ENCODE results near the gene KLHL1.
"Not testable (repeated sequence)": the region's sequence is repeated elsewhere in the genome, so short reads cannot be mapped to it uniquely, and the experiment has no call there.

The KLHL1 gene

DNA sequence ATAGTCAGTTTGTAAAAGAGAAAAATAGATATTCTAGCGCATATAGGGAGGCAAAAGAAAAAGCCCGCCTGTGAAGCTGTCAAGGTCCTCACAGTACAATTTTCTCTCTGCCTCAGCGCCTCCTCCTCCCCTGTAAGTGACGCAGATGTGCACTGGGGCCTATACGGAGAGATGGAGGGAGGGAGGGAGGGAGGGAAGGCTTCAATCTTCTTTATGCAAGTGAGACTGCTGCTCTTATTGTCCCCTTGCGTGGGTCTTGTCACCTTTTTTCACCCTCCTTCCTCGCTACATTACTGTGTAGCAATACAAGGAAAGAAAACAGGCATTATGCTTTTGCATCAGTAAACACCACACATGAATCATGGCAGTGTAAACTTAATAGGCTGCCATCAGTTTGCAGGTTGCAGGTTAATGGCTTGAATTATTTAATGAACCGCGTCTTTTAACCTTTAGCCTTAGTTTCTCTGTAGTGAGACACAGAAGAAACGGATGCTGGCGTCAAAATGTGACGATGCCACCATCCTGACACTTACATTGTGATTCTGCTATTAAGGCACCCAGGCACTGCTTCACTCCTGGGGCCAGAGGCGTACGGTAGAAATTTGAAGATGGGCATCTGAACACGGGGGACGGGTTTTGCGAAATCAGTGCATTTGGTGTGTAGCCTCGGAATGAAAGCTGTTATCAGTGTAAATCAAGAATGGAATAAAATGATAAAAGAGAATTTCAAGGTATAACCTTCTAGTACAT is at the start of gene KLHL1:
TSS of gene KLHL1 (minus strand) at position 97 of the 750 bp plus-strand sequence. CDS start 753 bp downstream, outside the sequence.
- no peak for DNase-seq (ENCODE audit: low spot score)

GRCh38 chr13:70142658-70143057 is 34.4 kb upstream of the KLHL1 start:
- DNase-seq (ENCODE audit: low spot score) = not testable (repeated sequence)

DNA sequence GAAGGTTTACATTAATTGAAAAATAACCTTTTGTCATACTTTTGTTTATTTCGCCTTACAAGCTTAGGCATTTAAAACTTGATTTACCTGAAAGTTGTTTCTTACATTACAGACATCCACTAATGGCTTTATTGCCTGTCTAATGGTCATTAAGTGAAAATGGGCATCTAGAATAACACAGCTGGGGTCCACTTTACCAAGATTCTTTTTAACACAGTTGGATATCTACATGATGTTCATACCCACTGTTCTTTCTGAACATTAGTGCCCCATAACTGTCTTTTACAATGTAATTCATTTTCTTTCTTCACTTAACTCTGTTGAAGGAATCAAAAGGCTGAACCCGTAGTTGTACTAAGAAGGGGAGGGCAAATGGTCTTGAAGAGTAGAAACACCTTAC is 19.8 kb upstream of the KLHL1 start:
- no peak for DNase-seq (ENCODE audit: low spot score)

DNA sequence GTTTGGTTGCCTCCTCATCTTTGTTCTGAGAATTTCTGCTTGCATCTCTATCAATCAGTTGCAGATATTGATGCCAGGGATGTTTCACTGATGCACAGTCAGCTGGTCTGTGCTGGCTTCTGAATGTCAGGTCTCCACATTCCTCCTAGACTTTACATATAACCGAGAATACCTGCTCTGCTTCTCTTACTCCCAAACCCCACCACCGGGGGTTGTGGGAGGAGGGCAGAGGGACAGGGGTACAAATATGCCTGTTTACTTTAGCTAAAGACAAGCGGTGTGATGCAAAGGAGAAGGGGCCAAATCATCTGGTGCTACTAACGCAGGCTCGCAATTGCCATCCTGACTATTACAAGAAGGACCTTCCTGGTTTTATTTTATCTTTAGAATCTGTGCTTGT is 17.4 kb upstream of the KLHL1 start:
- DNase-seq (ENCODE audit: low spot score) = no peak

DNA sequence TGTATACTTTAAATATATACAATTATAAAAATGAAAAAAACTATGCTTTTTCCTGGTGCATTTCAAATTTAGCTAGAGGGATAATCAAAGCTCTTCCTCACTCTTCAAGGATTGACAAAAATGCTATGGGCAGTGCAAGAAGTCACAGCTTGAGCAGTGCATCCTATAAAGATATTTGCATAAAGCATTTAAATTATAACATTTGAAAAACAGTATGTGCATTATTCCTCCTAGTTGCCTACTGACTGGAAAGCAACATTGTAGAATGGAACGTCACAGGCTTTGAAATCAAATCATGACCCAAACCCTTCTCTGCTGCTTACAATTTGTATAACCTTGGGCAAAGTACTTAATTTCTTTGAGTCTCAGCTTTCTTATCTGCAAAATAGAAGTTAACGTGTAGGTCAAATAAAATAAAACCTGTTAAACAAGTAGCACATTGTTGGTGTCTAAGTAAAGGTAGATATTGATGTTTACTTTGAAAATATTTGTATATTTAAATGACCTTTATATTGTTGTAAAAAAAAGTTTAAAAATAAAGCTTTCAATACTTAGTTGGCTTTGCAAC is 9.2 kb upstream of the KLHL1 start:
- DNase-seq (ENCODE audit: low spot score) = no peak

- no peak for DNase-seq (ENCODE audit: low spot score)
Observed at GRCh38 chr13:70107498-70108281, 562 bp downstream of the KLHL1 start, which contains the start of gene ATXN8OS. Gene ATXN8OS, plus strand, starts transcription at chr13:70107826.

- no peak for DNase-seq (ENCODE audit: low spot score)
Observed at GRCh38 chr13:70107125-70107497, 1.1 kb downstream of the KLHL1 start.

DNA sequence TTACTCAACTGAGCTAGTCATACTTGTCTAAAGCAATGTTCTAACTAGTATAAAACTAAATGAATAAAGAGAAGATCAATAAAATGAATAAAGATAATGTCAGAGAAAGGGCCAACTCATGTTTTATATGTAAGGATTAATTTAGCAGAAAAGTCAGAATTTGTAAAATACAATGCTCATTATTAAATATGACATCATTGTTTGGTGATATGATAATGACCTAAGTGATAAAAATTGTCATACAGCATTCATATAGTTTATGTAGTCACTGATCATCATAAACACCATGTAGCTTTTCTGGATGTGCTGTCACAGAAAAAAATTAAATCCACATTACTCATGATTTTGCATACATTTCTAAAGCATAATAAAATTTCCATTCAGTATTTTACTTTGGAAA is 3.8 kb downstream of the KLHL1 start:
- no peak for DNase-seq (ENCODE audit: low spot score)

DNA sequence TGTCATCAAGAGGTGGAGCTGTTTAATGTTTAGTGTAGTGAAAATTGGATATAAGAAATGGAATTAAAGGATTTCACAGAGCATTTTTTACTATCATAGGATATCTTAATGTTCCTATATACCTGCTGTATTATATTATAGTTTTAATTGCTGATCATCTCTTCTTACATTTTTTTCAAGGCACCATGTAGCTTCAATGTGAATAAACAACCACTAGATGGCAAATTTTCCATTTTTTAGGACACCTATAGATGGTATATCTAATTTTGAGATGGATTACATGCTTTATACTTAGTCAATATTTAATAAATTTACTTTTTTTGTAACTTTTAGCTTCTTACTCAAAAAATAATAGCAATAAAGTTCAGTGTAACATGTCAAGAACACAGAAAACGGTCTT is 9.6 kb downstream of the KLHL1 start:
- DNase-seq (ENCODE audit: low spot score) = no peak

DNA sequence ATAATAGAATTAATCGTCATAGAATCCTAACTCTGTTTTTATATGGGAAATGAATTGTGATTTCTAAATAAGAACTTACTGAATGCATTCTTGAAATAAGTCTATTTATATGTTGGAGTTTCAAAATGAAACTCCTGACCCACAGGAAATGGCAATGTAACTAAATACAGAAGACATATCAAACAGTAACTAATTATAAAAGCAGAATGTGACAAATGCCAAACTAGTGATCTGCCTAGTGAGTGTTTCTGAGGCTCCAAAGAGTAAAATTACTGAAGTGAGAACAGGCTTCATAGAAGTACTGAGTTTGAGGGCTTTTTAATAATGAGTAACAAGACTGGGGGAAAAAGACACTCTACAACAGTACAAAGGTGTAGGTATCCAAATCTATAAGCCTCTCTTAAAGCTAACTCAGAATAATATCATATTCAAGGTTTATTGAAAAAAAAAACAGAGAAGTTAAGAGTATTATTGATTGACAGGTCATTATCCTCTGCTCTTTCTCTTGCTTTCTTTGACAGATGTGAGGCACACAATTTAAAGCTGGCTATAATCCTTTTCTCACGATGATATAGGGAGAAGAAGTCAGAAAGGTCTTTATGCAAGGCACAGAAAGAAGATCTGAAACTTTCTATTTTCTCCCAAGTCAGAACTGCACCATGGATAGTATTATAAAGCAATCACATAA is 18.1 kb downstream of the KLHL1 start:
- DNase-seq (ENCODE audit: low spot score) = no peak

- DNase-seq (ENCODE audit: low spot score) = no peak
Observed at GRCh38 chr13:70088926-70089325, 19.3 kb downstream of the KLHL1 start.

DNA sequence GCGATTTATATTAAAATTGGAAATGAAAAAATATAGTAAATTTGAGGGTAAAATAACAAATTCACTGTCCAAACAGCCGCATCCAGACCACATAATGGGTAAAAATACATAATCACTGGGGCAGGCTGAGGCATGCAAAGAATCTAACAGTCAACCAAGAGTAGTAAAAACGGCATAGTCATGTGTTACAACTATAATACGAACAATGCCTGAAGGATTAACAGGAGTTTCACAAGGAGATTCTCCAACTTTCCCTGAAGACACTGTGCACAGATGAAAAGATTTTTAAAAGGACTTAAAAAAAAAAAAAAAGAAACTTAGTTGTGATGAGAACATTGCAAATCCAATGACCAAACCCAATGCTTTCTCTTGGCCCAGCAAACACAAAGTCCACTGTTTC is 21.0 kb downstream of the KLHL1 start:
- DNase-seq (ENCODE audit: low spot score) = no peak

DNA sequence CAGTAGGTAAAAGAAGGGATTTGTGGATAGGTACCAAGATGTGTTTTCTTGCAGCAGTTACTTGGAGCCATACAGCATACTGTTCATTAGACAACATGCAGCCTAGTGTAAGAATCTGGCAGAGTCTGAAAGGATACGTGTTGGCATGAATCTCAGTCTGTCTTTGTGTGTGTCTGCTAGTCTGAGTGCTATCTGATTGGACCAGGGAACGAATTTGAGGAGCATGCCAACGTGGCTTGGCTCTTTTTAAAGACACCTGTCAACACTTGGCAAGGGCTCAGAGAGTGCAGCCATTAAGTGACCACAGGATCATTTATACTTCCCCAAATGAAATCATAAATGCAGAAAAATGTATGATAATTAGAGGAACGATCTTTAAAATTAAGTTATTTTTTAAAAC is 28.2 kb downstream of the KLHL1 start:
- DNase-seq (ENCODE audit: low spot score) = no peak

GRCh38 chr13:70054572-70054971 is 53.7 kb downstream of the KLHL1 start:
- DNase-seq (ENCODE audit: low spot score) = no peak

GRCh38 chr13:70051531-70051930 is 56.7 kb downstream of the KLHL1 start:
- no peak for DNase-seq (ENCODE audit: low spot score)

DNA sequence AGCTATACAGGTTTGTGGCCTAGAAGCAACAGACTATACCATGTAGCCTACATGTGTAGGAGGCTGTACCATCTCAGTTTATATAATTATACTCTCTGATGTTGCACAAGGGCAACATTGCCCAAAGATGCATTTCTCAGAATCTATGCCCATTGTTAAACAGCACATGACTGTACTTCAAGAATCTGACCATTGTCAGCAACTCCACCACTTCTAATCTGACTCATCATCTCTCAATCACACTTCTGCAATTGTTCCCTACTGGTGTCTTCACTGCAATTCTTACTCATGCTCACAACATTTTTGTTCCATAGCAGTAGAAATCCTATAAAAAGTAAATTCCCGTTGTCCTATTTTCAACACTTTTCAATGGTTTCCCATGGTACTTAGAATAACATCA is 64.6 kb downstream of the KLHL1 start:
- no peak for DNase-seq (ENCODE audit: low spot score)

GRCh38 chr13:70042193-70042592 is 66.1 kb downstream of the KLHL1 start:
- no peak for DNase-seq (ENCODE audit: low spot score)

- DNase-seq (ENCODE audit: low spot score) = no peak
Observed at GRCh38 chr13:70034286-70034685, 74.0 kb downstream of the KLHL1 start.

DNA sequence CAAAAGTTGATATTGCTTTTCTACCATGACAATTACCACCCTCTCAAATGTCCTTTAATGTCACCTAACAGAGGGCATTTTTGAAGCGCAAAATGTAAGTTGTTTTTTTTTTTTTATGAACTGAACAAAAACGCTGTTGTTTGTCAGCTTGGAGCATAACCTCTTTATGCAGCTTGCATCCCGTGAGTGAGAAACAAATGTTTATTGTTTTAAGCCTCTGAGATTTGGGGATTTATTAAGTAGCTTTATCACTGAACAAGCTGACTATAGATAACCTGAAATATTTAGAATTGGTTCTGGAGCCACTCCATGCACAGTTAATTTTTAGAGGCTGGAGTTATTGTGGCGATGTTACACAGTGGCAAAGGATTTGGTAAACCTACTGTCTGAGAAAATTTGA is 80.7 kb downstream of the KLHL1 start:
- no peak for DNase-seq (ENCODE audit: low spot score)

DNA sequence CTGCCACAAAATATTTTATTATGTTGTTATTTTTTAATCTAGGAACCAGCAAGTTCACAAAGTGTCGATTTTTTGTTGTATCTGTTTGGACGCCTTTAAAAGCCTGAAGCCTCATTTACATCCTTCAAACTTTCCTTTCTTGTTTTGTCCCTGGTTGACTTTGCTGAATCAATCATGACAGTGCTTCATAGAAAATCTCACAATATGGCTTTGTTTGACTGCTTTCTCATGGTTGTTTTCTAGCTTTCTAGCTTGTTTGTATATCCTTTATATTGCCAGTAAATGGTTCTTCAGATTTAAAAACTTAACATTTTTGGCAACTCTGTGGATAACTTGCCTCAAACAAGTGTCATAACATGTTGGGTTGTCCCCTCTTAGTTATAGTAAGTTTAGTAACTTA is 84.7 kb downstream of the KLHL1 start:
- DNase-seq (ENCODE audit: low spot score) = no peak

DNA sequence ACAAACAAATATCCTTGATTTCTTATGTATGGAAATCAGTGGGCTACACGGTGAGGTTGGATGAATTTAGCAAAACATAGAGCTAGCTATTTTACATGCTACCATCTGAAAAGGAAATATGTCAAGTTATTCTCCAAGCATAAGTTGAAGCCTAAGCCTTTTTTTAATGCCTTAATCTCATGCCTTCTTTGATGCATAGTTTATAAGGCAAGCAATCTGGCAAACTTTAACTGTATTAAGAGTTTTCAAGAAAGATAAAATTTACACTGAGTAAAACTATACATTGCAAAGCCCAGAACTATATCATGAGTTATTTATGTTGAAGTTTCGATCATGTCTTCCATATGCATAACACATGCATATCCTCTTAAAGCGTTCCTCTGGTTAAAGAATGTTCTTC is 85.6 kb downstream of the KLHL1 start:
- DNase-seq (ENCODE audit: low spot score) = no peak

GRCh38 chr13:70016116-70016515 is 92.1 kb downstream of the KLHL1 start:
- no peak for DNase-seq (ENCODE audit: low spot score)

DNA sequence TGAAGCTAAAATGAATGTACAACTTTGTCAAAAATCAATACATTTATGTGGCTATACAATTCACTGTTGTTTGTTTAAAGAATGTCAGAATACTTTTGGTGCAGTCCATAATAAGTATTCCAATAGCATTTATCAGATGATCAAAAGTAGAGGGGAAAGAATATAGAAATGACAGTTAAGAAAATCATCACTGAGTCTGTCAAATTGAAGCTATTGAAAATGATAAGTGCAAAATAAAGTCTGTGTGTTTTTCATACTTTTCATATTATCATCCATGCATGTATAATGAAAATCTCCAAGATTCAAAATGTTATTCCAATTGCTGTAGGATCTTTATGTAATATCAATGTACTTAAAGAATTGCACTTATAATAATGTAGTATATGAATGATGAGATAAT is 93.9 kb downstream of the KLHL1 start:
- DNase-seq (ENCODE audit: low spot score) = no peak

Data from AG08396 (cell line).